Fibroblast of lung (primary cell): ENCODE results near the gene BLOC1S5.

ENCODE experiments used
- CTCF ChIP-seq, 2 donors: IDR thresholded peaks in 1 of 2; conservative IDR thresholded peaks in 1 of 2; 1 replicate in 1 of 2; 2 replicates in 1 of 2; pipeline ENCODE4 v1.5.1; 2011 to 2012; ENCODE audit warnings: low read length in 2 of 2, control low read depth in 1 of 2, inconsistent platforms in 1 of 2, low read depth in 1 of 2, mild to moderate bottlenecking in 1 of 2
- EZH2 ChIP-seq: IDR thresholded peaks from 2 replicates; pipeline ENCODE4 v1.5.1; 2012; ENCODE audit warnings: low read length, control low read depth, mild to moderate bottlenecking; ENCODE audit errors: missing control alignments

- no peak for TF ChIP-seq CTCF (conservative IDR thresholded peaks at IDR 0.05 in 1 of 2, IDR thresholded peaks at IDR 0.05 in 1 of 2; ENCODE audit: low read depth in 1 of 2, low read length in 2 of 2)
- TF ChIP-seq EZH2: no peak
Measured at GRCh38 chr6:8105791-8106190, 41.6 kb upstream of the BLOC1S5 start.
